H4 (cell line): ENCODE results near the gene WWOX. TPM values are rescaled to one million over a fixed set of nuclear protein-coding genes. Genes with fewer than 3 reads are reported as not detected.

Source experiments
- DNase-seq: peaks from one replicate; pipeline ENCODE4 v3.0.0-alpha.2; 2015; ENCODE audit warnings: low spot score
- total RNA-seq: library from RNA; depleted of rRNA; stranded (reverse); fragments of >200 nt; shearing (Covaris generic); gene quantifications from 2 replicates; pipeline ENCODE4 v1.2.3, GENCODE V29; 2014

The WWOX gene
- total RNA-seq, 1 experiment from 2014 or later = 25.4 TPM

DNA sequence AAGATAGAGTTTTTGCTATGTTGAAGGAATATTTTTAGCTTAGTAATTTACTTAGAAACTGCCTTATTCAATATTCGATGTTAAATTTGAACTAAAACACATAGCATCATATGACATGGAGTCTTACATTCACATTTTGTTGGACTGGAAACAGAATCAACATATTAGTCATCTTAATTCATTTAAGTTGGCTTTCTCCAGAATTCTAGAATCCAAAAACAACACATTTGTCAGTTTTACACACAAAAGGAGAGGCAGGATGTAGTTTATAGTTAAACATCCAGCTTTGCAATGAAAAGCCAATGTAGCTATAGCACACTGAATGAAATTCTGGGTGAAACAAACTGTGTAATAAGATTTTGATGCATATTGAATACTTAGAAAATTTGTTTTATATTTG lies 43.3 kb downstream of the WWOX start:
- DNase-seq = no peak

DNA sequence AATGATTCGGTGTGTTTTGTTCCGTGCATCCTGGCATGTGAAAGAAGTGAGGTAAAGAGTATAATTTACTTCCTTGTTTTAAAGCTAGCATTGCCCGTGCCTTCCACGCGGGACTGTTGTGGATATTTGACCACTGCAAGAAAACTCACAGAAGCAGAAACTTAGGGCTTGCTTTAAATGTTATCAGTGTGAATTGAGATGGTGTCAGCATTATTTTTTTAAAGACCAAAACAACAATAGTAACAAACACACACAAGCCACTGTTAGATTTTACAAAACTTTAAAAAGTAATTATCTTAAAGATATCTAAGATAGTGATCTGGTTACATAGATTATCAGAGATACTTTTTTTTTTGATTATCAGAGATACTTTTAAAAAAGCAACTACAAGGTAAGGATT lies 47.4 kb downstream of the WWOX start:
- DNase-seq = no peak

DNA sequence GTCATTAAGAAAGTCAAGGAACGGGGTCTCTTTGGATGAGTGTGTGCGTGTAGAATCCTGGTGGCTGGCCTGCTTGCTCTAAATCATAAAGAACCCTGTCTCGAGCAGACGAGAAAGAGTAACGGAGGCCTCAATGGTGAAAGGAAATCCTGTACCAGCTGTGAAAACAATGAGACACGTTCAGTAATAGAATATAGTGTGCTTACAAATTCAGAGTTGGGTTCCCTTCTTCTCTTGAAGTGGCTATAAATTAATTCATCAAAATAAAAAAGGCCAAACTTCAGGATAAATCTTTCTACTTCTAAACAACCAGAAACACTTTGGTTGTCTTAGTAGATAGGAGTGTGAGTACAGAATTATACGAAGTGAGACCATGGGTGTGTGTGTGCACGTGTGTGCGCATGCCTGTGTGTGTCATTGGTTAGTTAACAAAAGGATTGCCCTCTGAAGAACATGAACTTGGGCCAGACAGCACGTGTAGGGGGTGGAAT lies 48.5 kb downstream of the WWOX start:
- DNase-seq = no peak

DNA sequence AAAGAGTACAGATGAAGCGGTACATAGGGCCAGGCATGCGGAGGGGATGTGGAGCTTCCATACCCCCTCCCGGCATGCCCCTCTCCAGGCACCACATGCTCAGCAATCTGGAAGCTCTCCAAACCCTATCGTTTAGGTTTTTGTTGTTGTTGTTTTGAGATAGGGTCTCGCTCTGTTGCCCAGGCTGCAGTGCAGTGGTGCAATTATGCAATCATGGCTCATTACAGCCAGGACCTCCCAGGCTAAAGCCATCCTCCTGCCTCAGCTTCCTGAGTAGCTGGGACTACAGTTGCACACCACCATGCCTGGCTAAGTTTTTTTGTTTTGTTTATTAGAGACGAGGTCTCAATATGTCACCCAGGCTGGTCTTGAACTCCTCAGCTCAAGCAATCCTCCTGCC lies 50.8 kb downstream of the WWOX start:
- DNase-seq = no peak

DNA sequence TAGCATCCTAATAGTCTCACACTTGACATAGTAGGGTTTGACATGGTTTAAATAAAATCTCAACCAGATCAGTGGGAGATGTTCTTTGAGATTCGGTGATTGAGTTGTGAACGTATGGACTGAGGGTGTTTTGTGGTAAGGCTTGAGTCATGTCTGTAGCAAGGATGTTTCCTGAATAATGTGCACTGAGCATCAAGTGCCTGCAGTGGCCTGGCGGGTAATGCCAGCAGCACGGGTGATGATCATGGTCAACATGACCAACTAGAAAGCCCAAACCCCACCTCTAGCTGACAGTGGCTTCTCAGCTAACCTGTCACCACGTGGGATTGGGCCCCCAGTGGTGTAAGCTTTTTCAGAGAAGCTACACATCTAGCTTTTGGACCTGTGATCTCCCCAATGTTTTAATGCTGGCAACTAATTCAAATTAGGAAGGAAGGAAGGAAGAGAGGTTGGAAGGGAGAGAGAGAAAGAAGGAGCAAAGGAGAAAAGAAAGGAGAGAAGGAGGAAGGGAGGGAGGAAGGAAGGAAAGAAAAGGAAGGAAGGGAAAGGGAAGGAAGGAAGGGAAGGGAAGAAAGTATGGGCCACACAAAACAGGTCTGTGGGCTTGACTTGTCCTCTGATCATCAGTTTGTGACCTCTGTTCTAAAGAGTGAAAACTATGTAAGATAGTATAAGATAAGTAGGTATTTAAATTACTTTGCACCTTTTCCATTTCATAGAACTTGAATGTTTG lies 55.4 kb downstream of the WWOX start:
- no peak for DNase-seq

GRCh38 chr16:78155791-78156345 lies 56.4 kb downstream of the WWOX start:
- DNase-seq = no peak

DNA sequence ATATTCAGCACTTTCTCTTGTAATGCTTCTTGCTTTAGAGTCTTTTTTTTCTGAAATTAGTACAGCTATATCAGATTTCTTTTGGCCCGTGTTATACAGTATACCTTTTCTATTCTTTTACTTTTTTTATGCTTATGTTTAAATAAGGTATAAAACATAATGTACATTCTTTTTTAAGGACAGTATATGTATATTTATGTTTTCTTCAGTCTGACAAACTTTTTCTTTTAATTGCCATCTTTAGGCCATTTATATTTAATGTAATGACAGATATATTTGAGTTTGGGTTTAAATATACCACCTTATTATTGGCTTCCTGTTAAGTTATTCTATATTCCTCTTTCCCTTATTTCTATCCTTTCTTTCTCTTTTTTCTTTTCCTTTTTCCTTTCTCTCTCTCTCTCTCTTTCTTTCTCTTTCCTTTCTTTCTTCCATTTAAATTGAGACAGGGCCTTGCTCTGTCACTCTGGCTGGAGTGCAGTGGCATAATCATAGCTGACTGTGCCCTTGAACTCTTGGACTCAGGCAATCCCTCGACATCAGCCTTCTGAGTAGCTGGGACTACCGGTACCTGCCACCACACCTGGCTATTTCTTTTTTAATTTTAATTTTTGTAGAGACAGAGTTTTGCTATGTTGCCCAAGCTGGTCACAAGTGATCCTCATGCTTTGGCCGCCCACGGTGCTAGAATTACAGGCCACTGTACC lies 61.7 kb downstream of the WWOX start:
- DNase-seq = no peak

GRCh38 chr16:78163772-78164670 lies 64.6 kb downstream of the WWOX start:
- DNase-seq = no peak

GRCh38 chr16:78170494-78170933 lies 71.1 kb downstream of the WWOX start:
- no peak for DNase-seq

- no peak for DNase-seq
These were observed 75.8 kb downstream of the WWOX start for GRCh38 chr16:78175287-78175686.

- no peak for DNase-seq
These were observed 77.0 kb downstream of the WWOX start for GRCh38 chr16:78176435-78176834.

DNA sequence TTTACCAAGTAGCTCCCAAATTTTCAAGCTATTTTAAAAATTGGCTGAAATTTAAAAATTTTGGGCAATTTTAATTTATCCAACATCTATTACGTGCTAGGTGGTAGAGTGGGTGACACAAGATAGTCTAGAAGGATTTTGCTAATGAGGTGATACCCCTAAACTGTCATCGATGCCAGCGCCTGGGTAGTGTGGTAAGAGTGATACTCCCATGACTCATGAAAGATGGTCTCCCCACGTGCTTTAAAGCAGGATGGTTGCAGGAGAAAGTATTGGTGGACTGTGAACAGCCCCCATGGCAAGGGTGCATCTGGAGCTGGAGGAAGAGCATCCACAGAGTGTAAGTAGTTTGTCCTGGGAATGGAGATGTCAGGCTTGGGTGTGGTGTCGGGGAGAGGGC lies 77.8 kb downstream of the WWOX start:
- no peak for DNase-seq

- no peak for DNase-seq
These were observed 78.5 kb downstream of the WWOX start for GRCh38 chr16:78177987-78178386.

GRCh38 chr16:78179666-78180065 lies 80.2 kb downstream of the WWOX start:
- no peak for DNase-seq

DNA sequence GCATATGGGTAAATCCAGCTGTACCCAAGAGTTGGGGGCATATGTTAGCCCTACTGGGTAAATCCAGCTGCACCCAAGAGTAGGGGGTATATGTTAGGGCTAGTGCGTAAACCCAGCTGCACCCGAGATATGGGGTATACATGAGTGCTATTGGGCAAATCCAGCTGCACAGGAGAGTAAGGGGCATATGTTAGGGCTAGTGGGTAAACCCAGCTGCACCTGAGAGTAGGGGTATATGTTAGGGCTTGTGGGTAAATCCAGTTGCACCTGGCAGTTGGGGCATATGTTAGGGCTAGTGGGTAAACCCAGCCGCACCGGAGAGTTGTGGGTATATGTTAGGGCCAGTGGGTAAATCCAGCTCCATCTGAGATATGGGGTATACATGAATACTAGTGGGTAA lies 80.9 kb downstream of the WWOX start:
- no peak for DNase-seq

GRCh38 chr16:78183437-78184237 lies 84.2 kb downstream of the WWOX start:
- DNase-seq = peak; percentile 41

GRCh38 chr16:78184238-78185183 lies 85.1 kb downstream of the WWOX start:
- peak; percentile 94 for DNase-seq

DNA sequence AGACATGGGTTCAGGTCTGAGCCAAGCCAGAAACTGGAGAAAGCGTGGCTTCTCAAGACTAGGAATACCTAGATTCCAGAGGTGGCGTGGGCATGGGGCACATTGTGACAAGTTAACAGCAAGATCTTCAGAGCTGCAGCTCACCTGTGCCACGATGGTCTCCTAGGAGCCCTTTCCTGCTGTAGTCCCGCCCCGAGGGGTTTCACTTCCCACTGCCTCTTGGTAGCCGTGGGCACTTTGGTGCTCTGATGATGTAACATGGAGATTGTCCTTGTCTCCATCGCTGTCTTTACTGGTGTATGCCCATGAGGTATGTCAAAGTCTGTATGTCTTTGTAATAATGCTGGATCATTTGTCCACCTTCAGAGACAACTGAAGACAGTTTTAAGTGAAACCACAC lies 89.7 kb downstream of the WWOX start:
- DNase-seq = no peak

DNA sequence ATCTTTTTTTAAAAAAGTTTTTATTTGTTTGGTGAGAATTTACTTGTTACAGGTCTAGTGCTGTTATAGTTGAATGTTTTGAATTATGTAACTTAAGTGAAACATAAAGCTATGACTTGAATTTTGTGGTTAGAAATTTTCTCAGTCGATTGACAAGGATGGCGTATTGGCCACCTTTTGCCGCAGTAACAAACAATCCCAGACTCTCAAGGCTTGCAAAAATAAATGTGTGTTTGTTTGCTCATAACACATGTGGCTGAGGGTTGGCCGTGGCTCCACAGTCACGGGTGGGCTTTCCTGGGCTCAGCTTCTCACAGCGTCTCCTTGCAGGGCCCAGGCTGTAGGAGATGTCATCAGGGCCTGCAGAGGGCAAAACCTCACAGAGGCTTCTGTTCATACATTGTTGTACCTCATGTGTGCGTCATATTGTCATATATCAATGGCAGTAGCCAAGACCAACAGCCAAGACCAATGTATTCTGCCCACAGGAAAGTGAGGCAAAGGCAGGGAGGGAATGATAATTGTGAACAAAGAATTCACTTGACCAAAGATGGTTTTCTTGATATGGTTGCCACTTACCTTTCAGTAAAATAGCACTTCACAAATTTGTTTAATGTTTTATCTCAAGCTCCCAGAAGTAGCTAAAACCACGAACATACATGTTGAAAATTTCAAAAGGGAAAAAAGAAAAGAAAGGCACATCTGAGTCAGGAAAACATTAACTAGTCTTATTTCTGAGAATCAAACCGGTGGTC lies 93.5 kb downstream of the WWOX start:
- DNase-seq = no peak
